Brain microvascular endothelial cell (primary cell): ENCODE measurements around the gene UGT1A6.

Experiments used
- DNase-seq: peaks from one replicate; pipeline ENCODE4 v3.0.0-alpha.2; 2020
- H3K27ac ChIP-seq: fragments of 250-450 bp; sonication (Bioruptor Pico); 2 replicates; pipeline ENCODE4 v1.5.1; 2020; ENCODE audit warnings: mild to moderate bottlenecking, moderate library complexity
- H3K27me3 ChIP-seq: fragments of 250-450 bp; sonication (Bioruptor Pico); replicated peaks from 2 replicates; pipeline ENCODE4 v1.5.1; 2020; ENCODE audit warnings: mild to moderate bottlenecking
- H3K36me3 ChIP-seq: fragments of 250-450 bp; sonication (Bioruptor Pico); replicated peaks from 2 replicates; pipeline ENCODE4 v1.5.1; 2020; ENCODE audit warnings: mild to moderate bottlenecking
- H3K4me3 ChIP-seq: 2 replicates; pipeline ENCODE4 v1.5.1; 2011; ENCODE audit warnings: low read depth, mild to moderate bottlenecking, control low read depth, low read length, moderate library complexity
- in situ Hi-C: cut with HindIII; loops from 2 replicates; pipeline ENCODE4 v1.10.0; 2017; ENCODE audit warnings: low sequenced_read_pairs, low pct_ligation_motif_present
- TF ChIP-seq, protein P1 (sequence below): IDR thresholded peaks from 2 replicates; pipeline ENCODE4 v1.5.1; 2011; ENCODE audit warnings: low read depth, mild to moderate bottlenecking, moderate library complexity, low read length, control low read depth, inconsistent platforms; ENCODE audit errors: missing control alignments

Gene UGT1A6

DNA sequence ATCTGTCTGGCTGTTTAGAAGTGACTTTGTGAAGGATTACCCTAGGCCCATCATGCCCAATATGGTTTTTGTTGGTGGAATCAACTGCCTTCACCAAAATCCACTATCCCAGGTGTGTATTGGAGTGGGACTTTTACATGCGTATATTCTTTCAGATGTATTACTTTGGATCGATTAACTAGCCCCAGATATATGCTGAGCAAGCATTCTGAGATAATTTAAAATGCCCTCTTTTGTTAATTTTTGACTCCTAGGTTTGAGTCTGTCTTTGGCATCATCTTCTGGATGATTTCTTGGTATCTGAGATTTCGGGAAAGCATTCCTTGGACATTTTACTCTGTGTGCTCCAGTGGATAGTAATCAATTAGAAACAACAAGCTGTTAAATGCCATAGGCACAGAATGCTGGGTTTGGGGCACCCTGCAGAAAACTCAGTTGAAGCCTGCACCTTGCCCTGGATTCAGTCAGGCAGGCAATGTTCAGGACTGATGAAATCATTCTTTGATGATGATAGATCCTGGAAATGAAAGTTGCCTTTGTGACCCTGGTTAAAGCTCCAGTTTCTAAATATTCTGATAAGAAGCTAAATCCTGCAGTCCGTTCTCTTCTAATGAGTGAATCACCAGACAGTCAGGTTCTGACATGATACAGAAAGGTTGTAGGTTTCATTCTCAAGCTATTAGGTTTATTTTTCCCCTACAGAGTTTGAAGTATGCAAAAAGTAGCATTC, 68.5 kb downstream of the UGT1A6 start:
- in situ Hi-C loops: no loop called here
- Histone ChIP-seq H3K36me3 (no peaks in the 10 kb centered on the region), H3K27me3 (no peaks in the 10 kb centered on the region), H3K4me3 (no peak overlapping the region), H3K27ac (no peak overlapping the region)
- TF ChIP-seq, protein P1, sequence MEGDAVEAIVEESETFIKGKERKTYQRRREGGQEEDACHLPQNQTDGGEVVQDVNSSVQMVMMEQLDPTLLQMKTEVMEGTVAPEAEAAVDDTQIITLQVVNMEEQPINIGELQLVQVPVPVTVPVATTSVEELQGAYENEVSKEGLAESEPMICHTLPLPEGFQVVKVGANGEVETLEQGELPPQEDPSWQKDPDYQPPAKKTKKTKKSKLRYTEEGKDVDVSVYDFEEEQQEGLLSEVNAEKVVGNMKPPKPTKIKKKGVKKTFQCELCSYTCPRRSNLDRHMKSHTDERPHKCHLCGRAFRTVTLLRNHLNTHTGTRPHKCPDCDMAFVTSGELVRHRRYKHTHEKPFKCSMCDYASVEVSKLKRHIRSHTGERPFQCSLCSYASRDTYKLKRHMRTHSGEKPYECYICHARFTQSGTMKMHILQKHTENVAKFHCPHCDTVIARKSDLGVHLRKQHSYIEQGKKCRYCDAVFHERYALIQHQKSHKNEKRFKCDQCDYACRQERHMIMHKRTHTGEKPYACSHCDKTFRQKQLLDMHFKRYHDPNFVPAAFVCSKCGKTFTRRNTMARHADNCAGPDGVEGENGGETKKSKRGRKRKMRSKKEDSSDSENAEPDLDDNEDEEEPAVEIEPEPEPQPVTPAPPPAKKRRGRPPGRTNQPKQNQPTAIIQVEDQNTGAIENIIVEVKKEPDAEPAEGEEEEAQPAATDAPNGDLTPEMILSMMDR: no peak
- DNase-seq: peak; percentile 24

DNA sequence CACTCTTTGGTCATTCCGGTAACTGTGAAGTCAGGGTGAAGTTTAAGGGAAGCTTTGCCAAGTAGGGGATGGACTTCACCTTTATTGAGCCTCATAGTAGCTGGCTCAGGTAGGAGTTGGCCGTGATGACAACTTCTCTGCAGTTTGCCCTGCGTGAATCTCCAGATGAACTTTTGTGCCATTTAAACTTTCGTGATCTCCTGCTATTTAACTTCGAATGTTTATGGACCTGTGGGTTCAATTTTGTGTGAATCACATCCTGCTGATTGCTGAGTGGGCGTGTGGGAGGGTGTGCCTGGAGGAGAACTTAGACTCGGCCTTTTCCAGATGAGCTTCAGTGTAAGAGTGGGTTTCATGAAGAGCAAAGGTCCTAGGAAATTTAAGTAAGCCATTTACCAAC, 71.6 kb downstream of the UGT1A6 start:
- in situ Hi-C loops: no loop called here
- DNase-seq: peak; percentile 61
- no peaks in the 10 kb centered on the region for H3K27me3 ChIP-seq
- TF ChIP-seq, protein P1: no peak
- H3K4me3 ChIP-seq: no peak overlapping the region
- no peaks in the 10 kb centered on the region for H3K36me3 ChIP-seq
- peak overlapping the region; percentile 43 for H3K27ac ChIP-seq

DNA sequence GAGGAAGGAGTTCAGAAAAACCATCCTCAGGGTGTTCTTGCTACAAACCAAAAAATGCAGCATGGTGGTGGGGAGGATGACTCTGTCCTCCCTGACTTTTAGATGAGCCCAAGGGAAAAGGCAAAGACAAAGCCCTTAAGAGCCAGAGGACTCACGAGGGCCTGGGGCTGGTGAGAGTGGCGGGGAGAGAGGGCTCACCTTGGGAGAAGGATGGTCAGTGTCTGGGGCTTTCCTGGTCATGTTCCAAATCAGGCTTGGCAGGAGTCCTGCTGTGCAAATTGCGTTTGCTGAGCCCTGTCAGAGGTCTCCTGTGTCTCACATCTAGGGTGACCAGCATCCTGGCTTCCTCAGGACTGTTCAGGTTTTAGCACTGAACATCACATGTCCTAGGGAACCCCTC, 72.1 kb downstream of the UGT1A6 start:
- no peak overlapping the region for H3K4me3 ChIP-seq
- H3K36me3 ChIP-seq: no peaks in the 10 kb centered on the region
- TF ChIP-seq, protein P1: no peak
- H3K27me3 ChIP-seq: no peaks in the 10 kb centered on the region
- in situ Hi-C loops: no loop called here
- H3K27ac ChIP-seq: peak overlapping the region; percentile 43
- no peak for DNase-seq

GRCh38 chr2:233766416-233766815, 73.7 kb downstream of the UGT1A6 start:
- DNase-seq: no peak
- Histone ChIP-seq H3K27ac (no peak overlapping the region), H3K4me3 (no peak overlapping the region), H3K36me3 (no peaks in the 10 kb centered on the region), H3K27me3 (no peaks in the 10 kb centered on the region)
- TF ChIP-seq, protein P1: no peak
- in situ Hi-C loops: no loop called here

DNA sequence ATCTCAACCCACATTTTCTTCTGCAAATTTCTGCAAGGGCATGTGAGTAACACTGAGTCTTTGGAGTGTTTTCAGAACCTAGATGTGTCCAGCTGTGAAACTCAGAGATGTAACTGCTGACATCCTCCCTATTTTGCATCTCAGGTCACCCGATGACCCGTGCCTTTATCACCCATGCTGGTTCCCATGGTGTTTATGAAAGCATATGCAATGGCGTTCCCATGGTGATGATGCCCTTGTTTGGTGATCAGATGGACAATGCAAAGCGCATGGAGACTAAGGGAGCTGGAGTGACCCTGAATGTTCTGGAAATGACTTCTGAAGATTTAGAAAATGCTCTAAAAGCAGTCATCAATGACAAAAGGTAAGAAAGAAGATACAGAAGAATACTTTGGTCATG, 75.4 kb downstream of the UGT1A6 start:
- no peak overlapping the region for H3K27ac ChIP-seq
- TF ChIP-seq, protein P1: no peak
- no peaks in the 10 kb centered on the region for H3K36me3 ChIP-seq
- in situ Hi-C loops: no loop called here
- H3K4me3 ChIP-seq: no peak overlapping the region
- H3K27me3 ChIP-seq: no peaks in the 10 kb centered on the region
- DNase-seq: no peak

- Histone ChIP-seq H3K27me3 (no peaks in the 10 kb centered on the region), H3K36me3 (no peaks in the 10 kb centered on the region), H3K4me3 (no peak overlapping the region), H3K27ac (no peak overlapping the region)
- TF ChIP-seq, protein P1: no peak
- no peak for DNase-seq
- in situ Hi-C loops: no loop called here
Measured at GRCh38 chr2:233769260-233769659, 76.6 kb downstream of the UGT1A6 start.
